GM10248 (cell line): ENCODE data around the gene FILIP1.

Experiments used
- CTCF ChIA-PET: fragments of 300-600 bp; sonication (Branson Sonifier 250); formaldehyde crosslinking; extraction: SDS; loops from one replicate; lab custom pipeline; 2021; ENCODE audit warnings: antibody characterized with exemption; lab: Yijun Ruan, JAX
- POLR2A ChIA-PET: fragments of 350-650 bp; sonication (Branson Sonifier 250); formaldehyde crosslinking; extraction: SDS; loops from one replicate; lab custom pipeline; 2020; ENCODE audit warnings: antibody characterized with exemption; lab: Yijun Ruan, JAX
- DNase-seq: peaks from one replicate; pipeline ENCODE4 v3.0.0; 2012; ENCODE audit errors: extremely low spot score
- CTCF ChIP-seq: IDR thresholded peaks from 2 replicates; pipeline ENCODE4 v1.5.1; 2012; ENCODE audit warnings: mild to moderate bottlenecking, low read depth; ENCODE audit errors: extremely low read depth, missing control alignments, control extremely low read depth

Gene FILIP1

GRCh38 chr6:75467966-75468365 is 25.6 kb downstream of the FILIP1 start:
- no peak for DNase-seq
- POLR2A ChIA-PET, result no interaction called here
- CTCF ChIA-PET, result interaction anchor here (0.9 to 1.6 kb wide), 4 partner anchors 10 to 37 kb away, joined by 3 to 7 read pairs (median 4); no protein-coding TSS in a partner anchor

GRCh38 chr6:75467284-75467683 is 26.3 kb downstream of the FILIP1 start:
- ChIA-PET POLR2A (no interaction called here), CTCF (interaction anchor here (0.9 to 1.6 kb wide), 5 partner anchors 9 to 37 kb away, joined by 3 to 7 read pairs (median 3); no protein-coding TSS in a partner anchor)
- no peak for TF ChIP-seq CTCF

More at GRCh38 chr6:75467966-75468365, 25.6 kb downstream of the FILIP1 start:
- no peak for TF ChIP-seq CTCF

GRCh38 chr6:75466636-75467035 is 27.0 kb downstream of the FILIP1 start:
- ChIA-PET CTCF (interaction anchor here (0.9 to 1.6 kb wide), 2 partner anchors 8 to 20 kb away, joined by 3 to 7 read pairs; no protein-coding TSS in a partner anchor), POLR2A (no interaction called here)
- no peak for DNase-seq
- TF ChIP-seq CTCF, result no peak

More at GRCh38 chr6:75467284-75467683, 26.3 kb downstream of the FILIP1 start:
- DNase-seq, result no peak

- no peak for DNase-seq
- ChIA-PET POLR2A (no interaction called here), CTCF (interaction anchor here (3.3 kb wide), 1 partner anchor 18 kb away, joined by 12 read pairs; no protein-coding TSS in a partner anchor)
- no peak for TF ChIP-seq CTCF
Observed at GRCh38 chr6:75463908-75464307, 29.7 kb downstream of the FILIP1 start.

- no peak for DNase-seq
- CTCF ChIA-PET, result interaction anchor here (1.4 to 3.3 kb wide), 3 partner anchors 13 to 166 kb away, joined by 3 to 12 read pairs (median 6); no protein-coding TSS in a partner anchor
- TF ChIP-seq CTCF, result no peak
- POLR2A ChIA-PET, result no interaction called here
Observed at GRCh38 chr6:75463061-75463460, 30.5 kb downstream of the FILIP1 start.

GRCh38 chr6:75460681-75461080 is 32.9 kb downstream of the FILIP1 start:
- no peak for DNase-seq
- CTCF ChIA-PET, result interaction anchor here (0.7 to 1.1 kb wide), 4 partner anchors 11 to 16 kb away, joined by 3 to 4 read pairs (median 3); no protein-coding TSS in a partner anchor
- TF ChIP-seq CTCF, result no peak
- POLR2A ChIA-PET, result no interaction called here
